Osteoblast (primary cell): ENCODE data around the gene NAA10. TPM values are rescaled to one million over a fixed set of nuclear protein-coding genes. Genes with fewer than 3 reads are reported as not detected.

Experiments
- DNase-seq: peaks from one replicate; pipeline ENCODE4 v3.0.0; 2011; ENCODE audit warnings: low spot score, mixed read lengths; ENCODE audit not compliant: insufficient read length; ENCODE audit errors: missing footprints
- H2AFZ ChIP-seq: 2 replicates; pipeline ENCODE4 v1.6.0; 2011; ENCODE audit warnings: mild to moderate bottlenecking, low read length
- H3K27ac ChIP-seq: 2 replicates; pipeline ENCODE4 v1.5.1; 2011; ENCODE audit warnings: mild to moderate bottlenecking, low read depth, low read length, moderate library complexity
- H3K27me3 ChIP-seq: 2 replicates; pipeline ENCODE4 v1.6.0; 2012; ENCODE audit warnings: mild to moderate bottlenecking, control low read depth, inconsistent platforms, low read length, moderate library complexity; ENCODE audit not compliant: insufficient read depth
- H3K36me3 ChIP-seq: 2 replicates; pipeline ENCODE4 v1.5.1; 2011; ENCODE audit warnings: mild to moderate bottlenecking, low read length, control low read depth, moderate library complexity; ENCODE audit not compliant: insufficient read depth
- H3K4me1 ChIP-seq: 2 replicates; pipeline ENCODE4 v1.5.1; 2011; ENCODE audit warnings: mild to moderate bottlenecking, low read length, control low read depth, moderate library complexity; ENCODE audit not compliant: insufficient read depth
- H3K4me2 ChIP-seq: 2 replicates; pipeline ENCODE4 v1.6.0; 2011; ENCODE audit warnings: mild to moderate bottlenecking, low read length; ENCODE audit not compliant: insufficient read depth
- H3K4me3 ChIP-seq: fragments of 200-600 bp; sonication (generic); 3 replicates; pipeline ENCODE4 v1.5.1; 2012; ENCODE audit warnings: mild to moderate bottlenecking, low read length, inconsistent platforms; ENCODE audit not compliant: insufficient read depth
- H3K79me2 ChIP-seq: 2 replicates; pipeline ENCODE4 v1.6.0; 2012; ENCODE audit warnings: mild to moderate bottlenecking, low read length, control low read depth, inconsistent platforms; ENCODE audit not compliant: insufficient read depth
- H3K9me3 ChIP-seq: 2 replicates; pipeline ENCODE4 v1.5.1; 2011; ENCODE audit warnings: low read depth, low read length, control low read depth
- H4K20me1 ChIP-seq: 2 replicates; pipeline ENCODE4 v1.6.0; 2012; ENCODE audit warnings: mild to moderate bottlenecking, low read length, control low read depth; ENCODE audit not compliant: insufficient read depth
- CTCF ChIP-seq: IDR thresholded peaks from 2 replicates; pipeline ENCODE4 v1.5.1; 2011; ENCODE audit warnings: mild to moderate bottlenecking, low read depth, low read length, moderate library complexity; ENCODE audit errors: extremely low read depth
- total RNA-seq: library from RNA; depleted of rRNA; stranded (reverse); fragments of >200 nt; gene quantifications from 2 replicates; pipeline ENCODE4 v1.2.3, GENCODE V29; 2012

Gene NAA10
- total RNA-seq, 1 donor: 43.4 TPM

GRCh38 chrX:153974726-153975286 lies 40.0 kb upstream of the NAA10 start:
- Histone ChIP-seq H3K4me2 (no peak overlapping the region), H3K27me3 (no peaks in the 10 kb centered on the region), H3K79me2 (peaks cover 25% of the 10 kb centered on the region), H4K20me1 (peaks cover 5% of the 10 kb centered on the region), H2AFZ (no peak overlapping the region), H3K36me3 (no peaks in the 10 kb centered on the region), H3K4me3 (no peak overlapping the region), H3K4me1 (peaks cover 10% of the 10 kb centered on the region), H3K27ac (no peak overlapping the region), H3K9me3 (no peaks in the 10 kb centered on the region)
- TF ChIP-seq CTCF: no peak
- peak; percentile 65 for DNase-seq

GRCh38 chrX:153974003-153974725 lies 39.3 kb upstream of the NAA10 start:
- no peak overlapping the region for H3K27ac ChIP-seq
- H3K4me3 ChIP-seq: peak overlapping the region; percentile 99
- H3K27me3 ChIP-seq: no peaks in the 10 kb centered on the region

GRCh38 chrX:153973127-153974002 lies 38.5 kb upstream of the NAA10 start:
- H3K27me3 ChIP-seq: no peaks in the 10 kb centered on the region
- TF ChIP-seq CTCF: no peak
- peak; percentile 72 for DNase-seq
- peak overlapping the region; percentile 99 for H3K4me3 ChIP-seq
- H3K36me3 ChIP-seq: peaks cover 2% of the 10 kb centered on the region
- no peaks in the 10 kb centered on the region for H3K9me3 ChIP-seq
- peaks cover 40% of the 10 kb centered on the region for H3K79me2 ChIP-seq
- peaks cover 23% of the 10 kb centered on the region for H3K4me1 ChIP-seq
- peaks cover 18% of the 10 kb centered on the region for H4K20me1 ChIP-seq
- H3K27ac ChIP-seq: peak overlapping the region; percentile 99
- H2AFZ ChIP-seq: peak overlapping the region; percentile 81
- H3K4me2 ChIP-seq: peak overlapping the region; percentile 85

More at GRCh38 chrX:153974003-153974725, 39.3 kb upstream of the NAA10 start:
- no peak for TF ChIP-seq CTCF
- Histone ChIP-seq H2AFZ (no peak overlapping the region), H4K20me1 (peaks cover 10% of the 10 kb centered on the region), H3K4me2 (peak overlapping the region; percentile 85), H3K36me3 (no peaks in the 10 kb centered on the region), H3K4me1 (peaks cover 15% of the 10 kb centered on the region), H3K79me2 (peaks cover 32% of the 10 kb centered on the region), H3K9me3 (no peaks in the 10 kb centered on the region)
- peak; percentile 76 for DNase-seq
